Hippocampal formation (tissue), 2 donors: ENCODE measurements around the gene MUC22.
"Not testable (repeated sequence)": the region's sequence is repeated elsewhere in the genome, so short reads cannot be mapped to it uniquely, and the experiment has no call there.

Experiments used
- DNase-seq, 2 donors: peaks; one replicate each; lab custom pipeline; 2025; lab: John Stamatoyannopoulos, UW

The MUC22 gene

DNA sequence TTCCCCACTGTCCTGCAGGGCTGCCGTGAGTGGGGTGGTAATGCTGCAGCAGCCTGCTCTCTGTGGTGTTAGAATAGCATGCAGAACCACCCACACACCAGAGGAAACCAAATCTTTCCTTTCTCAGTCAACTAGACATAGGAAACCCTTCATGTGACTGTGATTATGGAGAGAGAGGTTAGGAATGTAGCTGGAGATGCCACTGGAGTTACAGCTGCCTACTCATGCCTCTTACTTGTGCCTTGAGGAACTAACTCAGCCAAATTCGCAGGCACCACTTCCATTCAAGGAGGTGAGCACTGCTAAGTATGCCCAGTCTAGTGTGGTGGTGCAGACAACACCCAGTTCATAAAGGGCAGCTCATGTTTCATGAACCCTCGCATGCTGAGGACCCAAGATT lies 27.4 kb downstream of the MUC22 start:
- no peak for DNase-seq

- DNase-seq: no peak
Measured at GRCh38 chr6:31038559-31038958, 28.3 kb downstream of the MUC22 start.

- no peak for DNase-seq
Measured at GRCh38 chr6:31040801-31041200, 30.5 kb downstream of the MUC22 start.

GRCh38 chr6:31041372-31041974 lies 31.2 kb downstream of the MUC22 start:
- no peak for DNase-seq

GRCh38 chr6:31042806-31043205 lies 32.5 kb downstream of the MUC22 start:
- DNase-seq: peak; percentile 13 to 15

DNA sequence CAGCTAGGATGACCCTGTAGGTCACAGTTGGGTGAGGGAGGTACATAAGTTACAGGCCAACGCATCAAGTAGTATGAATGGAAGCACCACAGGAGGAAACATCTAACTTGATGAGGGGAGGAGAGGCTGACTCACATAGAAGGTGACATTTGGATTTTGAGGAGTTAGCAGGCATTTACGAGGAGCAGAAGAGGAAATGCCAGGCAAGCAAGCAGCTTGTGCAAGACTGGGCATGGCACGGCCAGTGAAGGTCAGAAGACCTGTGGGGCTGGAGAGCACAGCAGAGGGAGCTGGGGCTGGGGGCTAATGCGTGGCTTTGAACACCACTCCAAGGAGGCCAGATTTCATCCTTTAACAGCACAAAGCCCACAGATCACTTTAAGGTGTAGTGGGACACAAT lies 37.8 kb downstream of the MUC22 start:
- DNase-seq: no peak

GRCh38 chr6:31049518-31049917 lies 39.2 kb downstream of the MUC22 start:
- DNase-seq: no peak

- DNase-seq: not testable (repeated sequence)
Measured at GRCh38 chr6:31053187-31053586, 42.9 kb downstream of the MUC22 start.

- no peak for DNase-seq
Measured at GRCh38 chr6:31053873-31054272, 43.6 kb downstream of the MUC22 start.

DNA sequence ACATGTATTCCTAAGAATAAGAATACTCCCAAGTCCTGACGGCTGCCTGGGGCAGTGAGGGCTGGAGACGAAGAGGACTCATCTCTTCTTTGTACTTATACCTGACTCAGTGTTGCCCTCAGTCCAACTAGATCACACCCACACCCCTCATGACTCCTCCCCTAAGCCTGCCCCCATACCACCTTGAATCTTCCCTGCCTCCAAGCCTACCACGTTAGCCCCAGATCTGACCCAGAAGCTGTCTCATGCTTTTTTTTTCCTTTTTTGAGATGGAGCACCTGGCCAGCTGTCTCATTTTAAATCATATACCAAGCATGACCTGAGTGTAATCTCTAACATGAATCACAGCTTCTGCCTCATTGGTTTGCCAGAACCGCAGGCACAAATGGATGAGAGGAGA lies 45.2 kb downstream of the MUC22 start:
- DNase-seq: no peak

- DNase-seq: peak in 1 of 2 donors; percentile 19
Measured at GRCh38 chr6:31057426-31058003, 47.2 kb downstream of the MUC22 start.

DNA sequence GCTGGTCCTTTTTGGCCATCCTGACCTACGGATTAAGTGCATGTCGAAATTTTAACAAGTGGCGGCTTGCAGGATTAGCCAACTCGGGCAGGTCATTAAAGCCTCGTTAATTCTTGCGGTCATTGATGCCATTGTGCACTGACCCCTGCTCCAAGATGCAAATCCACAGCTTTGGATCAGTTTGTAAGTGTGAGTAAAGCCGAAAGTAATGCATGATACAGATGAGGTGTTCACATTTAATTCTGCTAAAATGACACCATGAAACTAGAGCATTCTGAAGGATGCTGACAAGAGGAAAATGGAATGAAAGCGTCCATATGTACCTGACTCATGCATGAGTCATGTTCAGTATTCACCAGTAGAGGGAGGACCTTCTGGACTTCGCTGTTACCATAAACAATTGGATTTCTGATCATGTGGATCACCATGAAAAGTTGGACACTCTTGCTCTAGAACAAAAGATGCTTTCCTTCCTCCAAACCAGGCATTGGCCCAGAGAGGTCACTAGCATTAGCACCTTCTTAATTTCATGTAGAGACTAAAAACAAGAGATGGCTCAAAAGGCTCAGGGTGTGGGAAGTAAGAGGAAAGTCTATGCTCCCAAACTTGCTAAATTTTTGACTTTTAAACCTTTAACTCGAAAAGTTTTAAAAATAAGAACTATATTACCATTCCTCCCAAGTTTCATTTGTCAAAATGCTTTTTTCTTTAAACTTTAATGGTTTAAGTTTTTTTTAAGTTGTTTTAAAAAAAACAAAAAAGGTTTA lies 48.0 kb downstream of the MUC22 start:
- DNase-seq: peak in 1 of 2 donors; percentile 56

DNA sequence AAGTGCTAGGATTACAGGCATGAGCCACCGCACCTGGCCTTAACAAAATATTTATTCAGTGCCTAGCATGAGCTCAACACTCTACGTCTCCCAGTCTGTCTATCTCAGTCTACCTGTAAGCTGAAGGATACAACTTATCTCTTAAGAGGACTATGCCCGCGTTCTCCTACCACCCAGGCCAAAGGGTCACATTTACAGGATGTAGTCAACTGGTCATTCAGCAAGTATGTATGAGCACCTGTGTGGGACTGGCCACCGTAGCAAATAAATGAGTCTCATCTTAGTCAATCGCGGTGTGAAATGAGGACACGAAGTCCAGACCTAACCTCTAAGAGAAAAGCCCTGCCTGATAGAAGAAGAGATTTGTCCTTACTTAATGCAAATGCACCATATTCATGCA lies 49.9 kb downstream of the MUC22 start:
- no peak for DNase-seq

- no peak for DNase-seq
Measured at GRCh38 chr6:31063906-31064435, 53.7 kb downstream of the MUC22 start.

- DNase-seq: no peak
Measured at GRCh38 chr6:31065556-31065955, 55.3 kb downstream of the MUC22 start.

- DNase-seq: not testable (repeated sequence)
Measured at GRCh38 chr6:31067028-31067427, 56.8 kb downstream of the MUC22 start.

DNA sequence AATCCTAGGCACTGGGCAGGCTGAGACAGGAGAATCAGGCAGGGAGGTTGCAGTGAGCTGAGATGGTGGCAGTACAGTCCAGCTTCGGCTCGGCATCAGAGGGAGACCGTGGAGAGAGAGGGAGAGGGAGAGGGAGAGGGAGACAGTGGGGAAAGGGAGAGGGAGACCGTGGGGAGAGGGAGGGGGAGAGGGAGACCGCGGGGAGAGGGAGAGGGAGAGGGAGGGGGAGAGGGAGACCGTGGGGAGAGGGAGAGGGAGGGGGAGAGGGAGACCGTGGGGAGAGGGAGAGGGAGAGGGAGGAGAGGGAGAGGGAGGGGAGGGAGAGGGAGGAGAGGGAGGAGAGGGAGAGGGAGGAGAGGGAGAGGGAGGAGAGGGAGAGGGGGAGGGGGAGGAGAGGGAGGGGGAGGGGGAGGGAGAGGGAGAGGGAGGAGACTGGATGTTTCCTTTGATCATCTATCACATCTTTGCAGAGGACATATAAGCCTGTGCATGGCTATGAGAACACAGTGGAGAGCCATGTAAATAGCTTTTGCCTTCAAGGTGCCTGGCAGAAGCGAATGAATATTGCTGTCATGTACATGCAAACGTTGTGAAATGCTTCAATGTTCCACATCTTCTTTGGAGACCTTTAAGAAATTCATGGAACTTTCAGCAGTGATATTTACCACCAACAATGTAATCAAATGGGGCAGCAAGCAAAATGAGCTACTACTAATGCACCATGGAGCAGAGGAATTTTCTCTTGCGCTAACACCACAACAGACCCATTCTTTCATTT lies 57.8 kb downstream of the MUC22 start:
- DNase-seq: not testable (repeated sequence)

DNA sequence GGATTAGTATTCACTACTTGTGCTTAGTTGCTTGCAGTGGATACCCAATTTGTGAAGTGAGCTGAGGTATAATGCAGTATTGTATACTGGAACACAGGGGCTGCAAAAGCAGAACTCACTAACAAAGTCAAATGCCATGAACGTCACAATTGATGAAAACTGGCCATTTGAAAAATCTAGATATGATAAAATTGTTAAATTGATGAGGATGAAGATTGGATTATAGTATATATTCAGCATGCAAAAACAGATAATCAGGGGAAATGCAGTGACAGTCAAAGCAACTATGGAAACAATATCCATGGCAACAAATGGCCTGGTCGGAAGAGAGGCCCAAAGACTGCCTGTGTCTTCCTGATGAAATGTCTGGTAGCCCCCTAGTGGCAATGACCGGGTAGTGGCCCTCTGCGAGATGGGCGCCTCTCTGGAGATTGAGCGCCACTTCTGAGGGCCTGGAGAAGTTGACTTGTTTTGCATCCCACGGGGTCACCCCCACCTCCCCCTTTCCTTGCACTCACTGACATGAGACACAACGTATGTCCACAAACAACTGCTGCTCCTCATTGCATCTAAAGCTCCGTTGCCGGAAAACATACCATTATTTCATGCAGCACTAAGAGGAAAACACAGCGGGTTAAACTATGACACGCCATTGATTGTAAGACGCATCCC lies 58.5 kb downstream of the MUC22 start:
- peak; percentile 82 to 93 for DNase-seq

DNA sequence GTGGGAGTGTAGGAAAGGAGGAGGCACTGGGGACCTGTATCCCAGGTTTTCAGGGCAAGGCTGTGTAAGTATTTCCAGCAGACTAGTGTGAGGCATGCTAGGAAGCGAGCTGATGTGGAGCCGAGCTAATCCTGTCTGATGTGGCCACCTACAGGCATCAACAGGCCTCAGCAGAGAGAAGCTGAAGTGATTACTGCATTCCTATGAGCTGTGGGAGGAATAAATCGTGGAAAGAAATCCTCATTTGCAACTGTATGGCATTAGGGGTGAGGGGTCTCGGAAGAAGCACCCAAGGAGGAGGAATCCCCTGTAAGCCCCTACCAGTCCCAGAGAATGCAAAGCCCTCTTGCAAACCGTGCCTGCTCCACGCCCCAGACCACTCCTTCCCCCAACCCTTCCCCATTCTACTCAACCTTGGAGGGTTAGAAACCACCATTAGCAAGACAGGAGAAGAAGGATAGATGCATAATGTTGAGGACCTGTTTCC lies 60.5 kb downstream of the MUC22 start:
- peak; percentile 64 to 91 for DNase-seq

DNA sequence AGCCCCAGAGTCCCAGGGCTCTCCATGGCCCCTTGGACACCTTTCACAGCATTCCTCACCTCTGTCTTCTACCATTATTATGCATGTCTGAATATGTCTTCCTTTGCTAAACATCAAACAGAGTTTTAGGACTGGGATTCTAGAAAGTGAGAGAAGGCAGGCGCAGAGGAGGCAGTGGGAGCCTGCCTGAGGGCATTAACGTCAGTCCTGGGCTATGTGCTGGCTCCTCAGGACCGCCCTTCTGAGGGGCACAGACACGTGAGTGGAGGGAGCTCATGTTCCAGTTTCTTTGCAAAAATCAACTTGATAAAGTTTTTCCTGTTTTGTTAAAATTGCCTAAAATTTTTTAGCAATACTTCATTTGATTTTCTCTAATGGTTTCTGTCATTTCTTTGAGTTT lies 64.1 kb downstream of the MUC22 start:
- DNase-seq: no peak

- no peak for DNase-seq
Measured at GRCh38 chr6:31075528-31075927, 65.3 kb downstream of the MUC22 start.
